Stimulated activated CD4-positive, alpha-beta T cell treated with anti-CD3 and anti-CD28 coated beads, Interleukin-2, amount 100 ng/mL, for 48 hours (primary cell): ENCODE results near the gene CRYBB1.
A peak's percentile ranks its signal among the peaks of the same experiment; 100 is the strongest.

Source experiments
- DNase-seq, 2 donors: peaks; one replicate each; pipeline ENCODE4 v3.0.0-alpha.2; 2020

Gene CRYBB1

GRCh38 chr22:26617271-26618199, at the start of gene CRYBB1:
Gene CRYBB1, minus strand, starts transcription at chr22:26618027. Its CDS starts 1,708 bp downstream, at chr22:26616319.
- no peak for DNase-seq

- no peak for DNase-seq
Observed at GRCh38 chr22:26667140-26667539, 49.3 kb upstream of the CRYBB1 start.

GRCh38 chr22:26665813-26666231, 48.0 kb upstream of the CRYBB1 start:
- no peak for DNase-seq

GRCh38 chr22:26663374-26663923, 45.6 kb upstream of the CRYBB1 start:
- DNase-seq = no peak

GRCh38 chr22:26662160-26662559, 44.3 kb upstream of the CRYBB1 start:
- no peak for DNase-seq

- DNase-seq = no peak
Observed at GRCh38 chr22:26660961-26661578, 43.2 kb upstream of the CRYBB1 start.

GRCh38 chr22:26660356-26660755, 42.5 kb upstream of the CRYBB1 start:
- DNase-seq = no peak

- peak; percentile 68 to 78 for DNase-seq
Observed at GRCh38 chr22:26658671-26659478, 41.0 kb upstream of the CRYBB1 start.

GRCh38 chr22:26658161-26658560, 40.3 kb upstream of the CRYBB1 start:
- no peak for DNase-seq

GRCh38 chr22:26656891-26657851, 39.3 kb upstream of the CRYBB1 start, which contains the start of gene MIAT:
Gene MIAT, plus strand, starts transcription at chr22:26657588.
- DNase-seq = peak; percentile 48 to 57

- DNase-seq = no peak
Observed at GRCh38 chr22:26651815-26652214, 34.0 kb upstream of the CRYBB1 start.

GRCh38 chr22:26650722-26651421, 33.0 kb upstream of the CRYBB1 start:
- DNase-seq = no peak

GRCh38 chr22:26648528-26649388, 30.9 kb upstream of the CRYBB1 start:
- DNase-seq = no peak

- DNase-seq = no peak
Observed at GRCh38 chr22:26648011-26648497, 30.2 kb upstream of the CRYBB1 start.

- no peak for DNase-seq
Observed at GRCh38 chr22:26646158-26646557, 28.3 kb upstream of the CRYBB1 start.

GRCh38 chr22:26643418-26644100, 25.7 kb upstream of the CRYBB1 start:
- no peak for DNase-seq

- DNase-seq = peak; percentile 67 to 76
Observed at GRCh38 chr22:26642465-26643417, 24.9 kb upstream of the CRYBB1 start.

- no peak for DNase-seq
Observed at GRCh38 chr22:26636296-26636695, 18.5 kb upstream of the CRYBB1 start.
